ENCODE measurements around the gene TMEM203. TPM values are rescaled to one million over a fixed set of nuclear protein-coding genes. Genes with fewer than 3 reads are reported as not detected.

The TMEM203 gene
- total and polyA plus RNA-seq, 2 of the 4 experiments (the other 2 are of a cell fraction): 18.8 to 40.6 TPM

GRCh38 chr9:137165250-137165836 is 40.1 kb downstream of the TMEM203 start:
- POLR2A ChIA-PET (ENCODE audit: unreplicated experiment): no interaction called here
- dilution Hi-C loops (cut with HindIII; ENCODE audit: low sequenced_read_pairs, unreplicated experiment): no loop called here
- Histone ChIP-seq H2BK120ac (ENCODE audit: low read depth, low read length) (no peak overlapping the region), H3K4me2 (ENCODE audit: low read depth, low read length) (no peak overlapping the region), H3K18ac (ENCODE audit: low read depth, low read length) (no peak overlapping the region), H3K9me1 (ENCODE audit: insufficient read depth, low read length) (no peaks in the 10 kb centered on the region), H4K8ac (ENCODE audit: low read depth in 2 of 2, low read length in 2 of 2) (no peak overlapping the region), H2AK5ac (ENCODE audit: low read depth, low read length) (no peak overlapping the region), H3K36me3 (ENCODE audit: control insufficient read depth, insufficient read depth, low read length) (no peaks in the 10 kb centered on the region), H2AFZ (replicated peaks; ENCODE audit: low read length, poor library complexity) (no peak overlapping the region), H3K4ac (ENCODE audit: low read depth, low read length) (no peak overlapping the region), H4K20me1 (ENCODE audit: insufficient read depth, low read length) (no peaks in the 10 kb centered on the region), H3K23ac (ENCODE audit: low read depth, low read length) (no peak overlapping the region), H4K91ac (ENCODE audit: insufficient read depth, low read depth, low read length) (no peak overlapping the region), H3K4me1 (ENCODE audit: control insufficient read depth, insufficient read depth, low read length) (peaks cover 4% of the 10 kb centered on the region; the same call in 1 of the 2 replicates), H2BK5ac (ENCODE audit: low read depth, low read length, poor library complexity, severe bottlenecking) (no peak overlapping the region), H3K56ac (ENCODE audit: extremely low read depth, insufficient read depth, low read length) (no peak overlapping the region), H3K27me3 (ENCODE audit: control insufficient read depth, insufficient read depth, low read length) (peaks cover 90% of the 10 kb centered on the region), H2AK9ac (replicated peaks; ENCODE audit: low read depth, low read length, poor library complexity) (no peak overlapping the region), H3K4me3 (ENCODE audit: insufficient read depth, low read depth, low read length) (no peak overlapping the region), H3K27ac (ENCODE audit: insufficient read depth, low read length) (no peak overlapping the region), H2BK15ac (ENCODE audit: low read depth, low read length) (no peak overlapping the region), H3K9me3 (ENCODE audit: control insufficient read depth, insufficient read depth, low read length) (no peaks in the 10 kb centered on the region), H3K14ac (replicated peaks; ENCODE audit: low read depth, low read length) (no peak overlapping the region), H3K79me1 (ENCODE audit: low read depth in 1 of 2, low read length in 2 of 2) (no peaks in the 10 kb centered on the region), H3K9ac (ENCODE audit: low read depth, low read length) (no peak overlapping the region), H4K5ac (ENCODE audit: low read depth, low read length) (no peak overlapping the region), H2BK20ac (ENCODE audit: low read depth, low read length) (no peak overlapping the region)
- WGBS, 2 experiments (ENCODE audit: extremely low coverage in 2 of 2, insufficient read length in 1 of 2): 75% methylated on average over 8 of the region's 32 CpGs; no CpG with 5 or more reads in 1 of the 2 experiments
- DNase-seq: no peak
- ATAC-seq (ENCODE audit: low read depth): no peak
- intact Hi-C loops (cut with micrococcal nuclease): no loop called here
- CTCF ChIA-PET: no interaction called here
- BruUV-seq (replicated peaks): no TSS peak
- in situ Hi-C loops (cut with MboI; ENCODE audit: low sequenced_read_pairs): no loop called here
- TF ChIP-seq USF2 (IDR thresholded peaks at IDR 0.05; ENCODE audit: low read depth, low read length) (no peak), NFE2L2 (IDR thresholded peaks at IDR 0.05; ENCODE audit: low read depth, low read length) (no peak), SMC3 (IDR thresholded peaks at IDR 0.05; ENCODE audit: low read depth, low read length) (no peak), BHLHE40 (IDR thresholded peaks at IDR 0.05; ENCODE audit: low read depth, low read length) (no peak), RCOR1 (IDR thresholded peaks at IDR 0.05; ENCODE audit: insufficient replicate concordance, low read length) (no peak), ELK1 (IDR thresholded peaks at IDR 0.05; ENCODE audit: borderline replicate concordance, low read depth, low read length) (no peak), CEBPB (IDR thresholded peaks at IDR 0.05; ENCODE audit: low read depth, low read length) (no peak), MAFK (IDR thresholded peaks at IDR 0.05; ENCODE audit: low read depth, low read length) (no peak), FOS (IDR thresholded peaks at IDR 0.05; ENCODE audit: low read depth, low read length) (no peak), RAD21 (IDR thresholded peaks at IDR 0.05; ENCODE audit: low read length) (no peak), MAZ (IDR thresholded peaks at IDR 0.05; ENCODE audit: borderline replicate concordance, low read depth, low read length) (no peak), MXI1 (IDR thresholded peaks at IDR 0.05; ENCODE audit: borderline replicate concordance, low read depth, low read length) (no peak), RFX5 (IDR thresholded peaks at IDR 0.05; ENCODE audit: low read depth, low read length) (no peak), CTCF (conservative IDR thresholded peaks at IDR 0.05; ENCODE audit: low read depth, low read length) (no peak), CHD1 (IDR thresholded peaks at IDR 0.05; ENCODE audit: low read depth, low read length) (no peak), POLR2A (IDR thresholded peaks at IDR 0.05; ENCODE audit: low read depth, low read length) (no peak)

All from IMR-90 (cell line).